Measurements from ENCODE around the gene SLIT3. TPM values are rescaled to one million over a fixed set of nuclear protein-coding genes. Genes with fewer than 3 reads are reported as not detected.

Gene SLIT3
- total RNA-seq, 2 experiments from 2014 or later: 0.30 to 0.43 TPM

GRCh38 chr5:168612123-168612522 is 688.8 kb downstream of the SLIT3 start:
- Mint-ChIP-seq H3K36me3 (ENCODE audit: low read depth) (no peaks in the 10 kb centered on the region), H3K4me3 (no peak overlapping the region), H3K27ac (no peak overlapping the region), H3K27me3 (ENCODE audit: low read depth) (no peaks in the 10 kb centered on the region), H3K9me3 (peaks cover 3% of the 10 kb centered on the region), H3K4me1 (ENCODE audit: low read depth) (peaks cover 18% of the 10 kb centered on the region)
- CTCF ChIA-PET: interaction anchor here (0.7 kb wide), 1 partner anchor 873 kb away, joined by 4 read pairs; no protein-coding TSS in a partner anchor
- DNase-seq: no peak
- intact Hi-C loops (cut with micrococcal nuclease): no loop called here

Small RNA genes within 50 kb of the gene (microRNA-seq; reads per million reads assigned to microRNA genes)
- not detected for gene MIR218-2 (ENCODE audit: borderline microRNAs expressed, borderline replicate concordance)
- gene MIR585 (ENCODE audit: borderline microRNAs expressed, borderline replicate concordance): not detected

Measured in activated naive CD4-positive, alpha-beta T cell treated with anti-CD3 and anti-CD28 coated beads for 36 hours (primary cell).